Tibial nerve (tissue), 4 donors: Measurements from ENCODE around the gene KRT14. TPM values are rescaled to one million over a fixed set of nuclear protein-coding genes. Genes with fewer than 3 reads are reported as not detected.

ENCODE experiments used
- DNase-seq, 2 donors: peaks; one replicate each; pipeline ENCODE4 v3.0.0-alpha.2; 2019; ENCODE audit warnings: low spot score in 2 of 2
- H3K27ac ChIP-seq, 4 donors: fragments of 200-600 bp; sonication (generic) in 3 of 4; one replicate each; pipeline ENCODE4 v1.5.1; 2017 to 2019; ENCODE audit warnings: mild to moderate bottlenecking in 1 of 4
- H3K27me3 ChIP-seq, 2 donors: fragments of 200-600 bp; sonication (generic) in 1 of 2; one replicate each; pipeline versions ENCODE4 v1.5.1 to v1.6.0; 2017 to 2019
- H3K36me3 ChIP-seq, 3 donors: fragments of 200-600 bp; sonication (generic); one replicate each; pipeline ENCODE4 v1.5.1; 2018 to 2019
- H3K4me1 ChIP-seq, 4 donors: fragments of 200-600 bp; sonication (generic) in 3 of 4; one replicate each; pipeline ENCODE4 v1.5.1; 2017 to 2019
- H3K4me3 ChIP-seq, 4 donors: fragments of 200-600 bp; sonication (generic) in 3 of 4; one replicate each; pipeline ENCODE4 v1.5.1; 2017 to 2019; ENCODE audit warnings: mild to moderate bottlenecking in 1 of 4, moderate library complexity in 1 of 4
- H3K9me3 ChIP-seq, 4 donors: fragments of 200-600 bp; sonication (generic) in 3 of 4; one replicate each; pipeline ENCODE4 v1.5.1; 2017 to 2019
- CTCF ChIP-seq, 5 experiments: fragments of 200-600 bp in 3 of 5; fragments of 450-650 bp in 2 of 5; sonication (generic) in 3 of 5; IDR thresholded peaks; one replicate each; pipeline ENCODE4 v1.5.1; 2016 to 2019; ENCODE audit warnings: antibody characterized with exemption in 5 of 5, mild to moderate bottlenecking in 3 of 5, moderate library complexity in 2 of 5
- EP300 ChIP-seq, 2 donors: sonication (generic); formaldehyde crosslinking; IDR thresholded peaks; one replicate each; pipeline ENCODE4 v1.6.1; 2017; ENCODE audit warnings: antibody characterized with exemption in 2 of 2, mild to moderate bottlenecking in 1 of 2
- POLR2A ChIP-seq, 2 donors: fragments of 450-650 bp; IDR thresholded peaks; one replicate each; pipeline ENCODE4 v1.6.1; 2017; ENCODE audit warnings: antibody characterized with exemption in 2 of 2, mild to moderate bottlenecking in 2 of 2, moderate library complexity in 2 of 2
- WGBS, 2 donors: methylation state at CpG; one replicate each; pipeline ENCODE4 v1.1.5; 2018; 5-methylcytosine and 5-hydroxymethylcytosine counted together
- total RNA-seq, 4 donors: library from RNA; depleted of rRNA; stranded (reverse); fragments of >200 nt; gene quantifications; one replicate each; pipeline ENCODE4 v1.1.0, GENCODE V29; 2016

The KRT14 gene
- total RNA-seq, 4 donors from 2014 or later: 8.4 to 57.8 (median 34.0) TPM

- Histone ChIP-seq H3K27ac (no peak overlapping the region), H3K27me3 (peaks cover 0 to 26% of the 10 kb centered on the region in 2 donors), H3K4me1 (peaks cover 0 to 33% (median 3%) of the 10 kb centered on the region in 4 donors), H3K9me3 (no peaks in the 10 kb centered on the region), H3K36me3 (no peaks in the 10 kb centered on the region), H3K4me3 (no peak overlapping the region)
- no peak for DNase-seq
- WGBS, 2 donors: 80 to 90% methylated on average over 7 of the region's 7 CpGs
- no peak for TF ChIP-seq CTCF (IDR thresholded peaks at IDR 0.05)
- no peak for TF ChIP-seq EP300 (IDR thresholded peaks at IDR 0.05)
- TF ChIP-seq POLR2A (IDR thresholded peaks at IDR 0.05): no peak
Observed at GRCh38 chr17:41533613-41534012, 53.1 kb downstream of the KRT14 start.

GRCh38 chr17:41532947-41533570 is 53.6 kb downstream of the KRT14 start:
- Histone ChIP-seq H3K27ac (no peak overlapping the region), H3K9me3 (no peaks in the 10 kb centered on the region), H3K27me3 (peaks cover 0 to 31% of the 10 kb centered on the region in 2 donors), H3K4me3 (no peak overlapping the region), H3K4me1 (peaks cover 0 to 35% (median 3%) of the 10 kb centered on the region in 4 donors), H3K36me3 (no peaks in the 10 kb centered on the region)
- DNase-seq: no peak
- TF ChIP-seq POLR2A (IDR thresholded peaks at IDR 0.05) (no peak), CTCF (IDR thresholded peaks at IDR 0.05) (no peak), EP300 (IDR thresholded peaks at IDR 0.05) (no peak)
- 84% methylated on average over 9 of the region's 9 CpGs for WGBS, 2 donors

Other genes with a start within 250 kb of the KRT14 start
- not detected for gene KRT33A, start 236.1 kb downstream of the KRT14 start, total RNA-seq
- gene KRT33B, start 217.1 kb downstream of the KRT14 start, total RNA-seq: not detected
- not detected for gene KRT34, start 204.6 kb downstream of the KRT14 start, total RNA-seq
- gene KRT31, start 189.3 kb downstream of the KRT14 start, total RNA-seq: not detected
- not detected for gene KRT37, start 162.3 kb downstream of the KRT14 start, total RNA-seq
- gene KRT38, start 145.9 kb downstream of the KRT14 start, total RNA-seq: not detected
- under 1 TPM in 1 of 4 donors, not detected in 3; 0.21 TPM for gene KRT32, start 119.5 kb downstream of the KRT14 start, total RNA-seq
- not detected for gene KRT35, start 105.7 kb downstream of the KRT14 start, total RNA-seq
- gene KRT36, start 97.0 kb downstream of the KRT14 start, total RNA-seq: under 1 TPM in 1 of 4 donors, not detected in 3; 0.42 TPM
- gene KRT13, start 81.3 kb downstream of the KRT14 start, total RNA-seq: under 1 TPM in 1 of 4 donors, not detected in 3; 0.42 TPM
- gene KRT15, start 68.0 kb downstream of the KRT14 start, total RNA-seq: 1 to 10 TPM in 1 of 4 donors, under 1 TPM in 2, not detected in 1; 0.42 to 4.2 (median 0.78) TPM
- 1,000 to 10,000 TPM in 2 of 4 donors, 100 to 1,000 TPM in 1, 10 to 100 TPM in 1; 85.5 to 1,774 (median 1,323) TPM for gene KRT19, start 58.6 kb downstream of the KRT14 start, total RNA-seq
- not detected for gene KRT9, start 14.8 kb downstream of the KRT14 start, total RNA-seq
- 10 to 100 TPM in 1 of 4 donors, 1 to 10 TPM in 2, not detected in 1; 2.4 to 12.6 (median 6.6) TPM for gene KRT16, start 25.9 kb upstream of the KRT14 start, total RNA-seq
- 1 to 10 TPM in 1 of 4 donors, not detected in 3; 1.5 TPM for gene KRT17, start 37.7 kb upstream of the KRT14 start, total RNA-seq
- gene EIF1, start 102.0 kb upstream of the KRT14 start, total RNA-seq: 100 to 1,000 TPM; 172 to 458 (median 243) TPM
- gene GAST, start 125.4 kb upstream of the KRT14 start, total RNA-seq: not detected
- gene HAP1, start 147.7 kb upstream of the KRT14 start, total RNA-seq: 1 to 10 TPM in 1 of 4 donors, under 1 TPM in 1, not detected in 2; 0.98 to 1.8 TPM
- 10 to 100 TPM; 42.9 to 57.7 (median 51.6) TPM for gene JUP, start 199.8 kb upstream of the KRT14 start, total RNA-seq
- gene P3H4, start 225.1 kb upstream of the KRT14 start, total RNA-seq: 10 to 100 TPM; 14.7 to 23.9 (median 22.0) TPM
- gene FKBP10, start 226.1 kb upstream of the KRT14 start, total RNA-seq: 100 to 1,000 TPM in 1 of 4 donors, 10 to 100 TPM in 3; 47.9 to 103 (median 77.4) TPM
- gene NT5C3B, start 249.3 kb upstream of the KRT14 start, total RNA-seq: 10 to 100 TPM; 31.0 to 77.1 (median 33.0) TPM